HEK293 (cell line): ENCODE data around the gene HEPHL1.

Experiments
- CTCF ChIA-PET: fragments of 350-600 bp; formaldehyde crosslinking; extraction: SDS; loops from one replicate; lab custom pipeline; 2021; ENCODE audit warnings: antibody characterized with exemption; lab: Yijun Ruan, JAX
- POLR2A ChIA-PET: fragments of 300-600 bp; formaldehyde crosslinking; extraction: SDS; loops from one replicate; lab custom pipeline; 2020; ENCODE audit warnings: antibody characterized with exemption, inconsistent platforms; lab: Yijun Ruan, JAX
- H3K27ac ChIP-seq: fragments of 200-500 bp; sonication (Bioruptor generic); 2 replicates; pipeline ENCODE4 v1.5.1; 2014; ENCODE audit warnings: low read depth, low read length, control low read depth, inconsistent platforms; ENCODE audit errors: extremely low read depth
- H3K36me3 ChIP-seq, 2 experiments: fragments of 200-500 bp in 1 of 2; sonication (Bioruptor generic) in 1 of 2; 1 replicate in 1 of 2; 2 replicates in 1 of 2; pipeline ENCODE4 v1.5.1; 2014 to 2017; ENCODE audit warnings: inconsistent platforms in 2 of 2, low read length in 2 of 2; ENCODE audit not compliant: control insufficient read depth in 2 of 2, insufficient read depth in 1 of 2
- H3K4me1 ChIP-seq: fragments of 200-500 bp; sonication (Bioruptor generic); 2 replicates; pipeline ENCODE4 v1.5.1; 2014; ENCODE audit warnings: mild to moderate bottlenecking, low read length, inconsistent platforms; ENCODE audit not compliant: control insufficient read depth, insufficient read depth
- H3K4me3 ChIP-seq: 2 replicates; pipeline ENCODE4 v1.5.1; 2011; ENCODE audit warnings: low read depth, mild to moderate bottlenecking, control low read depth, low read length, moderate library complexity
- H3K9me3 ChIP-seq: fragments of 200-500 bp; sonication (Bioruptor generic); 2 replicates; pipeline ENCODE4 v1.5.1; 2014; ENCODE audit warnings: low read depth, low read length, inconsistent platforms; ENCODE audit not compliant: control insufficient read depth, insufficient read depth
- SCRT1 ChIP-seq: fragments of 450-650 bp; formaldehyde crosslinking; IDR thresholded peaks from 2 replicates; pipeline ENCODE4 v1.5.1; 2016; ENCODE audit warnings: missing biosample characterization, missing genetic modification characterization, borderline replicate concordance
- ZBTB10 ChIP-seq: fragments of 450-650 bp; formaldehyde crosslinking; IDR thresholded peaks from 2 replicates; pipeline ENCODE4 v1.5.1; 2016; ENCODE audit warnings: missing biosample characterization, missing genetic modification characterization
- ZBTB20 ChIP-seq: fragments of 450-650 bp; formaldehyde crosslinking; IDR thresholded peaks from 2 replicates; pipeline ENCODE4 v1.5.1; 2016; ENCODE audit warnings: missing biosample characterization, missing genetic modification characterization
- ZFP37 ChIP-seq: fragments of 450-650 bp; formaldehyde crosslinking; IDR thresholded peaks from 2 replicates; pipeline ENCODE4 v1.5.1; 2016; ENCODE audit warnings: missing biosample characterization, missing genetic modification characterization
- ZNF112 ChIP-seq: fragments of 450-650 bp; formaldehyde crosslinking; IDR thresholded peaks from 2 replicates; pipeline ENCODE4 v1.5.0; 2017; ENCODE audit warnings: missing biosample characterization, missing genetic modification characterization
- ZNF114 ChIP-seq: fragments of 450-650 bp; formaldehyde crosslinking; IDR thresholded peaks from 2 replicates; pipeline ENCODE4 v1.5.0; 2017; ENCODE audit warnings: missing biosample characterization, missing genetic modification characterization
- ZNF121 ChIP-seq: fragments of 450-650 bp; formaldehyde crosslinking; IDR thresholded peaks from 2 replicates; pipeline ENCODE4 v1.5.1; 2016; ENCODE audit warnings: missing biosample characterization, missing genetic modification characterization
- ZNF132 ChIP-seq: fragments of 450-650 bp; formaldehyde crosslinking; IDR thresholded peaks from 2 replicates; pipeline ENCODE4 v1.5.1; 2017; ENCODE audit warnings: missing biosample characterization, missing genetic modification characterization, borderline replicate concordance
- ZNF146 ChIP-seq: fragments of 450-650 bp; formaldehyde crosslinking; IDR thresholded peaks from 2 replicates; pipeline ENCODE4 v1.5.1; 2016; ENCODE audit warnings: missing biosample characterization, missing genetic modification characterization
- ZNF239 ChIP-seq: fragments of 450-650 bp; formaldehyde crosslinking; IDR thresholded peaks from 2 replicates; pipeline ENCODE4 v1.5.1; 2016; ENCODE audit warnings: missing biosample characterization, missing genetic modification characterization
- ZNF24 ChIP-seq: fragments of 450-650 bp; formaldehyde crosslinking; IDR thresholded peaks from 2 replicates; pipeline ENCODE4 v1.5.1; 2016; ENCODE audit warnings: missing biosample characterization, missing genetic modification characterization
- ZNF366 ChIP-seq: fragments of 450-650 bp; formaldehyde crosslinking; conservative IDR thresholded peaks from 2 replicates; pipeline ENCODE4 v1.5.1; 2016; ENCODE audit warnings: missing biosample characterization, missing genetic modification characterization
- ZNF37A ChIP-seq: fragments of 450-650 bp; IDR thresholded peaks from 2 replicates; pipeline ENCODE4 v1.5.1; 2018; ENCODE audit warnings: missing biosample characterization, missing genetic modification characterization
- ZNF394 ChIP-seq: fragments of 450-650 bp; formaldehyde crosslinking; IDR thresholded peaks from 2 replicates; pipeline ENCODE4 v1.5.1; 2016; ENCODE audit warnings: missing biosample characterization, missing genetic modification characterization, mild to moderate bottlenecking, moderate library complexity, borderline replicate concordance
- ZNF398 ChIP-seq: fragments of 450-650 bp; formaldehyde crosslinking; IDR thresholded peaks from 2 replicates; pipeline ENCODE4 v1.5.1; 2017; ENCODE audit warnings: missing biosample characterization, missing genetic modification characterization
- ZNF416 ChIP-seq: fragments of 450-650 bp; formaldehyde crosslinking; IDR thresholded peaks from 2 replicates; pipeline ENCODE4 v1.5.1; 2016; ENCODE audit warnings: missing biosample characterization, missing genetic modification characterization
- ZNF555 ChIP-seq: fragments of 450-650 bp; formaldehyde crosslinking; conservative IDR thresholded peaks from 2 replicates; pipeline ENCODE4 v1.5.1; 2017; ENCODE audit warnings: missing biosample characterization, mild to moderate bottlenecking, missing genetic modification characterization, inconsistent platforms
- ZNF623 ChIP-seq: fragments of 450-650 bp; formaldehyde crosslinking; IDR thresholded peaks from 2 replicates; pipeline ENCODE4 v1.5.1; 2016; ENCODE audit warnings: missing biosample characterization, missing genetic modification characterization
- ZNF645 ChIP-seq: fragments of 450-650 bp; formaldehyde crosslinking; IDR thresholded peaks from 2 replicates; pipeline ENCODE4; 2016; ENCODE audit warnings: missing biosample characterization, missing genetic modification characterization
- ZNF654 ChIP-seq: fragments of 450-650 bp; formaldehyde crosslinking; IDR thresholded peaks from 2 replicates; pipeline ENCODE4 v1.5.1; 2016; ENCODE audit warnings: low read depth, missing biosample characterization, missing genetic modification characterization
- ZNF677 ChIP-seq: fragments of 450-650 bp; IDR thresholded peaks from 2 replicates; pipeline ENCODE4 v1.5.0; 2018; ENCODE audit warnings: missing biosample characterization, mild to moderate bottlenecking, missing genetic modification characterization, moderate library complexity
- ZNF776 ChIP-seq: fragments of 450-650 bp; formaldehyde crosslinking; IDR thresholded peaks from 2 replicates; pipeline ENCODE4 v1.5.0; 2017; ENCODE audit warnings: missing biosample characterization, missing genetic modification characterization, borderline replicate concordance
- ZNF791 ChIP-seq: fragments of 450-650 bp; formaldehyde crosslinking; IDR thresholded peaks from 2 replicates; pipeline ENCODE4 v1.5.1; 2016; ENCODE audit warnings: missing biosample characterization, missing genetic modification characterization
- ZNF837 ChIP-seq: fragments of 450-650 bp; formaldehyde crosslinking; IDR thresholded peaks from 2 replicates; pipeline ENCODE4 v1.5.1; 2016; ENCODE audit warnings: missing biosample characterization, missing genetic modification characterization
- ZSCAN23 ChIP-seq: fragments of 450-650 bp; formaldehyde crosslinking; IDR thresholded peaks from 2 replicates; pipeline ENCODE4 v1.5.1; 2016; ENCODE audit warnings: missing biosample characterization, missing genetic modification characterization
- TF ChIP-seq, protein P1 (sequence below): fragments of 450-650 bp; formaldehyde crosslinking; IDR thresholded peaks from 2 replicates; pipeline ENCODE4 v1.5.1; 2016; ENCODE audit warnings: missing biosample characterization, missing genetic modification characterization
- TF ChIP-seq, protein P2 (sequence below): fragments of 450-650 bp; formaldehyde crosslinking; IDR thresholded peaks from 2 replicates; pipeline ENCODE4 v1.5.1; 2016; ENCODE audit warnings: missing biosample characterization, missing genetic modification characterization
- TF ChIP-seq, protein P3 (sequence below): fragments of 450-650 bp; formaldehyde crosslinking; IDR thresholded peaks from 2 replicates; pipeline ENCODE4 v1.5.1; 2016; ENCODE audit warnings: missing biosample characterization, missing genetic modification characterization

Gene HEPHL1

DNA sequence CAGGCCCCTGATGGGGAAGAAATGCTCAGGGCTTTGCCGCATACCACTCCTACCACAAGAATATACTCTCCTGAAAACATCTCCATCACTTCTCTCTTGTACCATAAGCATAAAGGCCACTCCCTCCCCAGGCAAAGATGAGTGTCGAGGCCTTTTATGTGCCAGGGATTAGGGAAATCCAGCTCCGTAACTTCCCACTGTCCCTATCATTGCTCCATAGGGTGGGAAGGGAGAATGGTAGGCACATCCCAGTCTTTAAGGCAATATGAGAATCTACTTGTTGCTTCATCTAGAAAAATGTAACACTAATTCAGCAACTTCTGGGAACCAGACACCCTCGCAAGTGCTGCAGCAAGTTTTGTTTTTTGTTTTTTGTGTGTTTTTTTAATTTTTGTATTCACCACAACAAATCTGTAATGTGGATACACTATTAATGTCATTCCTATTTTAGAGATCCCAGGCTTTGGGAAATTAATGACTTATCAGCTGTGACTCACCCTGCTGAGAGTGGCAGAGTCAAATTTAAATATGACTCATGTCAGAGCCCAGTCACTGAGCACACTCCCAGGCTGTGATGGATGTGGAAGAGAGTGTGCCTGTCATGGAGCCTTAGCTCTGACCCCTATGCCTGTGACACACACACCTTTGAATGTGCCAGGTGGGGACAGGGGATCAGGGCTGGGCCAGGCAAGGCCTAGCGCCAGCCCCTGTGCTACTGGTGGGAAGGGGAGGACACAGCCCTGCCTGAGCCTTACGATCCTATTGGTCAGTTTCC lies 130.9 kb downstream of the HEPHL1 start:
- ChIA-PET CTCF (interaction anchor here (1.2 to 2.1 kb wide), 2 partner anchors 19 to 32 kb away, joined by 5 to 14 read pairs; no protein-coding TSS in a partner anchor), POLR2A (interaction anchor here (1.1 to 2.3 kb wide), 2 partner anchors 16 to 24 kb away, joined by 3 to 8 read pairs; partner anchors contain the start of gene PANX1)
- Histone ChIP-seq H3K36me3 (no peaks in the 10 kb centered on the region), H3K4me1 (peaks cover 33% of the 10 kb centered on the region), H3K9me3 (no peaks in the 10 kb centered on the region), H3K27ac (no peak overlapping the region; the same call in 1 of the 2 replicates), H3K4me3 (no peak overlapping the region)
- TF ChIP-seq ZNF776 (tag by site-specific recombination) (no peak), ZNF416 (tag by site-specific recombination) (no peak), ZBTB20 (tag by site-specific recombination) (no peak), ZNF398 (no peak), ZNF555 (tag by site-specific recombination) (no peak), ZNF677 (tag by site-specific recombination) (no peak), ZNF645 (tag by site-specific recombination) (no peak), ZNF112 (tag by site-specific recombination) (no peak), ZFP37 (tag by site-specific recombination) (no peak), ZSCAN23 (no peak), ZNF132 (tag by site-specific recombination) (no peak), ZNF146 (no peak), ZBTB10 (tag by site-specific recombination) (no peak), ZNF366 (tag by site-specific recombination) (peak; percentile 49; the same call in 1 of the 2 replicates), ZNF24 (tag by site-specific recombination) (peak; percentile 32; the same call in 1 of the 2 replicates), ZNF791 (tag by site-specific recombination) (no peak), ZNF654 (tag by site-specific recombination) (no peak), SCRT1 (tag by site-specific recombination) (0 out of 2 replicates have a peak, but pooled peaks have one; percentile 33), ZNF623 (tag by site-specific recombination) (no peak), ZNF239 (tag by site-specific recombination) (0 out of 2 replicates have a peak, but pooled peaks have one; percentile 44), ZNF114 (tag by site-specific recombination) (no peak), ZNF37A (no peak), ZNF121 (no peak), ZNF394 (tag by site-specific recombination) (no peak), ZNF837 (tag by site-specific recombination) (no peak)
- TF ChIP-seq, protein P1, sequence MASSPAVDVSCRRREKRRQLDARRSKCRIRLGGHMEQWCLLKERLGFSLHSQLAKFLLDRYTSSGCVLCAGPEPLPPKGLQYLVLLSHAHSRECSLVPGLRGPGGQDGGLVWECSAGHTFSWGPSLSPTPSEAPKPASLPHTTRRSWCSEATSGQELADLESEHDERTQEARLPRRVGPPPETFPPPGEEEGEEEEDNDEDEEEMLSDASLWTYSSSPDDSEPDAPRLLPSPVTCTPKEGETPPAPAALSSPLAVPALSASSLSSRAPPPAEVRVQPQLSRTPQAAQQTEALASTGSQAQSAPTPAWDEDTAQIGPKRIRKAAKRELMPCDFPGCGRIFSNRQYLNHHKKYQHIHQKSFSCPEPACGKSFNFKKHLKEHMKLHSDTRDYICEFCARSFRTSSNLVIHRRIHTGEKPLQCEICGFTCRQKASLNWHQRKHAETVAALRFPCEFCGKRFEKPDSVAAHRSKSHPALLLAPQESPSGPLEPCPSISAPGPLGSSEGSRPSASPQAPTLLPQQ: no peak
- TF ChIP-seq, protein P2, sequence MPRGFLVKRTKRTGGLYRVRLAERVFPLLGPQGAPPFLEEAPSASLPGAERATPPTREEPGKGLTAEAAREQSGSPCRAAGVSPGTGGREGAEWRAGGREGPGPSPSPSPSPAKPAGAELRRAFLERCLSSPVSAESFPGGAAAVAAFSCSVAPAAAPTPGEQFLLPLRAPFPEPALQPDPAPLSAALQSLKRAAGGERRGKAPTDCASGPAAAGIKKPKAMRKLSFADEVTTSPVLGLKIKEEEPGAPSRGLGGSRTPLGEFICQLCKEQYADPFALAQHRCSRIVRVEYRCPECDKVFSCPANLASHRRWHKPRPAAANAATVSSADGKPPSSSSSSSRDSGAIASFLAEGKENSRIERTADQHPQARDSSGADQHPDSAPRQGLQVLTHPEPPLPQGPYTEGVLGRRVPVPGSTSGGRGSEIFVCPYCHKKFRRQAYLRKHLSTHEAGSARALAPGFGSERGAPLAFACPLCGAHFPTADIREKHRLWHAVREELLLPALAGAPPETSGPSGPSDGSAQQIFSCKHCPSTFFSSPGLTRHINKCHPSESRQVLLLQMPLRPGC (tag by site-specific recombination): no peak
- TF ChIP-seq, protein P3, sequence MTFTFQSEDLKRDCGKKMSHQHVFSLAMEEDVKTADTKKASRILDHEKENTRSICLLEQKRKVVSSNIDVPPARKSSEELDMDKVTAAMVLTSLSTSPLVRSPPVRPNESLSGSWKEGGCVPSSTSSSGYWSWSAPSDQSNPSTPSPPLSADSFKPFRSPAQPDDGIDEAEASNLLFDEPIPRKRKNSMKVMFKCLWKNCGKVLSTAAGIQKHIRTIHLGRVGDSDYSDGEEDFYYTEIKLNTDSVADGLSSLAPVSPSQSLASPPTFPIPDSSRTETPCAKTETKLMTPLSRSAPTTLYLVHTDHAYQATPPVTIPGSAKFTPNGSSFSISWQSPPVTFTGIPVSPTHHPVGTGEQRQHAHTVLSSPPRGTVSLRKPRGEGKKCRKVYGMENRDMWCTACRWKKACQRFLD (tag by site-specific recombination): no peak
